Muscle of leg (tissue), 11 donors: ENCODE results near the gene MED25. TPM values are rescaled to one million over a fixed set of nuclear protein-coding genes. Genes with fewer than 3 reads are reported as not detected.
A peak's percentile ranks its signal among the peaks of the same experiment; 100 is the strongest.

ENCODE experiments used
- DNase-seq: peaks from one replicate; pipeline ENCODE4 v3.0.0; 2013
- H3K27ac ChIP-seq: one replicate; pipeline ENCODE4 v1.5.1; 2013; ENCODE audit warnings: mild to moderate bottlenecking, low read length, control low read depth
- H3K27me3 ChIP-seq: one replicate; pipeline ENCODE4 v1.6.1; 2013; ENCODE audit warnings: low read length; ENCODE audit not compliant: control insufficient read depth, insufficient read depth
- H3K36me3 ChIP-seq: one replicate; pipeline ENCODE4 v1.6.1; 2013; ENCODE audit warnings: low read length; ENCODE audit not compliant: control insufficient read depth, insufficient read depth
- H3K4me1 ChIP-seq: one replicate; pipeline ENCODE4 v1.6.1; 2013; ENCODE audit warnings: low read length; ENCODE audit not compliant: control insufficient read depth, insufficient read depth
- H3K4me3 ChIP-seq: one replicate; pipeline ENCODE4 v1.5.1; 2013; ENCODE audit warnings: low read length, control low read depth
- H3K9me3 ChIP-seq: replicated peaks from 2 replicates; pipeline ENCODE4 v1.6.1; 2013; ENCODE audit warnings: low read depth, low read length; ENCODE audit not compliant: control insufficient read depth
- WGBS: methylation state at CpG from one replicate; pipeline ENCODE4 v1.1.5; 2013; ENCODE audit warnings: missing lambda C conversion rate; ENCODE audit not compliant: insufficient coverage; 5-methylcytosine and 5-hydroxymethylcytosine counted together
- polyA plus RNA-seq, 8 donors: library from polyadenylated mRNA; unstranded; fragments of 120-200 nt; gene quantifications; one replicate each; pipeline versions ENCODE4 v1.2.1 to v1.2.3, GENCODE V29; 2013; ENCODE audit warnings: inconsistent platforms in 1 of 8, low replicate concordance in 1 of 8; ENCODE audit not compliant: insufficient read length in 8 of 8, insufficient read depth in 1 of 8
- total RNA-seq: library from RNA; stranded (reverse); fragments of 120-200 nt; gene quantifications from one replicate; pipeline ENCODE4 v1.2.4, GENCODE V29; 2013

The MED25 gene
- total and polyA plus RNA-seq, 9 donors, result 9.6 to 41.0 (median 34.0) TPM

GRCh38 chr19:49805822-49806619 lies 12.1 kb upstream of the MED25 start:
- H3K4me1 ChIP-seq, result peaks cover 34% of the 10 kb centered on the region
- WGBS, result 87% methylated on average over 16 of the region's 20 CpGs
- H3K4me3 ChIP-seq, result no peak overlapping the region
- peak; percentile 27 for DNase-seq
- H3K27ac ChIP-seq, result no peak overlapping the region
- H3K9me3 ChIP-seq, result no peaks in the 10 kb centered on the region
- peaks cover 47% of the 10 kb centered on the region for H3K36me3 ChIP-seq
- H3K27me3 ChIP-seq, result no peaks in the 10 kb centered on the region

DNA sequence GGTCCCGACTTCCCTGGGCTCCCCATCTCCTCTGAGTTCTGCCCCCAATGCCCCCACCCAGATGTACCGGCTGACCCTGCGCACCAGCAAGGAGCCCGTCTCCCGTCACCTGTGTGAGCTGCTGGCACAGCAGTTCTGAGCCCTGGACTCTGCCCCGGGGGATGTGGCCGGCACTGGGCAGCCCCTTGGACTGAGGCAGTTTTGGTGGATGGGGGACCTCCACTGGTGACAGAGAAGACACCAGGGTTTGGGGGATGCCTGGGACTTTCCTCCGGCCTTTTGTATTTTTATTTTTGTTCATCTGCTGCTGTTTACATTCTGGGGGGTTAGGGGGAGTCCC lies 11.5 kb upstream of the MED25 start:
- Histone ChIP-seq H3K4me1 (peaks cover 30% of the 10 kb centered on the region), H3K4me3 (no peak overlapping the region), H3K27me3 (no peaks in the 10 kb centered on the region), H3K9me3 (no peaks in the 10 kb centered on the region), H3K27ac (no peak overlapping the region), H3K36me3 (peaks cover 44% of the 10 kb centered on the region)
- WGBS, result 80% methylated on average over 6 of the region's 8 CpGs
- DNase-seq, result no peak

DNA sequence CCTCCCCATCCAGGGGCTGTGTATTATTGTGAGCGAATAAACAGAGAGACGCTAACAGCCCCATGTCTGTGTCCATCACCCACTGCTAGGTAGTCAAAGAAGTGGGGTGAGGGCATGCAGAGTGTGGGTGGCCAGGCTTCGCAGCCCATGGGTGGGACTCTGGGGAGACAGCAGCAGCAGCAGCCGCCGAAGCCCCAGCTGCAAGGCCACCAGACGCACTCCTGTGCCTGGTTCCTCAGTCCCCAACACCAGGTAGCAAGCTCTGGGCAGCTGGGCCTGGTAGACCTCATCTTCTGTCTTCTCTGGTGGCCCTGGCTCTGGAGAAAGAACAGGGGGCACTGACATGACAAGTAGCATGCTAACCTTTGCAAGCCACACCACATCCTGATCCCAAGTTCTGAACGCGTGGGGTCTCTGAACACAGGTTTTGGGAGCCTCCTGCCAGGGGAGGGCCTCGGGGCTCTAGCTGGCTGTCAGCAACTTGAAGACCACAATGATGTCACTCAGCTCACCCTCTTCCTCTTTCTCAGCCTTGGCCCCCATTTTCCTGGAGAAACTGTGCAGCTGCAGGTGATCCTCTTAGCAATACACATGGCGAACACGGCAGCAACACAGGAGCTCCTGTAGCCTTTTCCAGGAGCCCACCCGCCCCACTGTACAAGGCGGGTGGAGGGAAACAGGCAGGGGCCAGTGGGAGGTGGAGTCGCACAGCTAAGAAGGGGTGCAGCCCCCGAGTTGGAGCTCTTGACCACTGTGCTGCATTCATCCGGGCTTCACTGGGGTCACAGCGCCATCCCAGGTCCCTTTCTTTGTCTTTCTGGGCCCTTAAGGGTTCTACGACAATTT lies 10.8 kb upstream of the MED25 start:
- peak; percentile 50 for DNase-seq
- peaks cover 28% of the 10 kb centered on the region for H3K4me1 ChIP-seq
- H3K27me3 ChIP-seq, result no peaks in the 10 kb centered on the region
- WGBS, result 74% methylated on average over 15 of the region's 18 CpGs
- peaks cover 44% of the 10 kb centered on the region for H3K36me3 ChIP-seq
- no peaks in the 10 kb centered on the region for H3K9me3 ChIP-seq
- H3K4me3 ChIP-seq, result no peak overlapping the region
- H3K27ac ChIP-seq, result no peak overlapping the region

DNA sequence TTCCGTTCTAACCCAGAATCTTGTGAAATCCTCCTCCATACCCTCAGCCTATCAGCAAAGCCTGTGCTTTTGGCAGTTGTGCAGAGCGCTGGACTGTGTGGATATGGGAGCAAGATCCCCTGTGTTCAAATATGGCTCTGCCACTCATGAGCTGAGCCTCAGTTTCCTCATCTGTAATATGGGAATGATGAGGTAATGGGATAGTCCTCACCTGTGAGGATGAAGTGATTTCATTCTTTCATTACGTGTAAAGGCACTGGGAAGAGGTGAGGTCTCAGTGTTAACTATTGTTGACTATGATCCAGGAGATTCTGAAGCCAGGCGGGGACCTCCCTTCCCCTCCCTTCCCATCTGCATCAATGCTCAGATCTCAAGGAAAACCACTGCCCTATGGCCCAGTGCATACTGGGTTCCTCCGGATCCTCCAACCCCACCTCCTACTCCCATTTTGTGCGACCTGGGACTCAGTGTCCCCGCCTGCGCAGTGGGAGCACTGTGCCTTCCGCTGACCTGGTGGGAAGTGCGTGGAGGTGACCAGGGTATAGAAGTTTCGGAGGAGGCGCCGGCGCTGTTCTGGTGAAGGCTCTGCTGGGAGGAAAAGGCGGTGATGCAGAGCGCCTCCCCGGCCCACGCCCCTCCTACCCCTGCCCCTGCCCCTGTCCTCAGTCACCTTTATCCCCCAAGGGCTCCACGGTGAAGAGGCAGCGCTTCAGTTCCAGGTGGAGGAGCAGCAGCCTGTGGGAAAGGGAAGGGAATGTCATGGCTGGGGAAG lies 10.0 kb upstream of the MED25 start:
- WGBS, result 80% methylated on average over 1 of the region's 20 CpGs
- peaks cover 28% of the 10 kb centered on the region for H3K4me1 ChIP-seq
- no peaks in the 10 kb centered on the region for H3K9me3 ChIP-seq
- H3K36me3 ChIP-seq, result peaks cover 38% of the 10 kb centered on the region
- H3K27me3 ChIP-seq, result no peaks in the 10 kb centered on the region
- DNase-seq, result peak; percentile 34
- no peak overlapping the region for H3K4me3 ChIP-seq
- peak overlapping the region; percentile 74 for H3K27ac ChIP-seq

DNA sequence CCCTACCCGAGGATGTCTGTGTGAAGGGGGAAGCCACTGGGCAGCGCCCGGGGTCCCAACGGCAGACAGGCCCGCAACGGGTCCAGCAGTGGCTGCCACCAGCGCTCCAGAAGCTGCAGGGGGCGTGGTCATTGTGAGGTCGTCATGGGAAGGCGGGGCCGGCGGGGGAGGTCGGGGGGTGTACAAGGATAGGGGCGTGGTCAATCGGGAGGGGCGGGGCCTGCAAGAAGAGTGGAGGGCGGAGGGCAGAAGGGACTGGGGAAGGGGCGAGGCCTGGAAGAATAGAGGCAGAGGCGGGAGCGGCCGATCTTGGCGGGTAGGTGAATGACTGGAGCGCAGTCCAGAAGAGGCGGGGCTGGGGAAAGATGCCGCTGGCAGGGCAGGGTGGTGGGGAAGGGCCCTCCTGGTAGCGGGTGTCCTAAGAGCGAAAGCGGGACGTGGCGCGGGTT lies 9.4 kb upstream of the MED25 start:
- Histone ChIP-seq H3K9me3 (no peaks in the 10 kb centered on the region), H3K4me1 (peaks cover 27% of the 10 kb centered on the region), H3K27me3 (no peaks in the 10 kb centered on the region), H3K27ac (peak overlapping the region; percentile 88), H3K36me3 (peaks cover 32% of the 10 kb centered on the region), H3K4me3 (peak overlapping the region; percentile 81)
- 3% methylated on average over 30 of the region's 31 CpGs for WGBS
- DNase-seq, result peak; percentile 93

GRCh38 chr19:49809160-49809940 lies 8.7 kb upstream of the MED25 start:
- peak overlapping the region; percentile 88 for H3K27ac ChIP-seq
- 9% methylated on average over 31 of the region's 50 CpGs for WGBS
- DNase-seq, result peak; percentile 54
- H3K27me3 ChIP-seq, result no peaks in the 10 kb centered on the region
- H3K9me3 ChIP-seq, result no peaks in the 10 kb centered on the region
- peaks cover 27% of the 10 kb centered on the region for H3K36me3 ChIP-seq
- peak overlapping the region; percentile 81 for H3K4me3 ChIP-seq
- peaks cover 27% of the 10 kb centered on the region for H3K4me1 ChIP-seq

GRCh38 chr19:49809941-49810389 lies 8.1 kb upstream of the MED25 start:
- Histone ChIP-seq H3K27ac (peak overlapping the region; percentile 88), H3K4me3 (no peak overlapping the region), H3K27me3 (no peaks in the 10 kb centered on the region), H3K36me3 (peaks cover 22% of the 10 kb centered on the region), H3K9me3 (no peaks in the 10 kb centered on the region), H3K4me1 (peaks cover 27% of the 10 kb centered on the region)
- 75% methylated on average over 4 of the region's 5 CpGs for WGBS
- DNase-seq, result no peak

DNA sequence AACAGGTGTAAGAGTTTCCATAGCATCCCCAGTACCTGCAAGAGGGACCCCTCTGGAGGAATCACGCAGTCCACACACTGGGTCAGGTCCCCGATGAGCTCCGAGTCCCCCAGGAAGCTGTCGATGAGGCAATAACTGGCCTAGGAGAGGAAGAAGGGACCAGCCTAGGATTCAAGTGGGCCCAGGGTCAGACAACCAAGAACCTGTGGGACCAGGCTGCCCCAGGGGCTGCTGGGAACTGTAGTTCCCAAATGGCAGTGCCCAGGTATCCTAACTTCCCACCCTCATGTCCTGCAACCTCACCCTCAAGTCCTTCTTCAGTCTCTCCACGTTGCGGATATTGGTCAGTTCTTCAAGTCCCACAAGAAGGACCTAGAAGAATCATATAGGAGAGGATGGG lies 6.8 kb upstream of the MED25 start:
- H3K27me3 ChIP-seq, result no peaks in the 10 kb centered on the region
- H3K27ac ChIP-seq, result no peak overlapping the region
- WGBS, result 95% methylated on average over 5 of the region's 6 CpGs
- H3K9me3 ChIP-seq, result no peaks in the 10 kb centered on the region
- peak; percentile 20 for DNase-seq
- H3K4me3 ChIP-seq, result no peak overlapping the region
- H3K4me1 ChIP-seq, result peaks cover 29% of the 10 kb centered on the region
- H3K36me3 ChIP-seq, result peaks cover 11% of the 10 kb centered on the region

DNA sequence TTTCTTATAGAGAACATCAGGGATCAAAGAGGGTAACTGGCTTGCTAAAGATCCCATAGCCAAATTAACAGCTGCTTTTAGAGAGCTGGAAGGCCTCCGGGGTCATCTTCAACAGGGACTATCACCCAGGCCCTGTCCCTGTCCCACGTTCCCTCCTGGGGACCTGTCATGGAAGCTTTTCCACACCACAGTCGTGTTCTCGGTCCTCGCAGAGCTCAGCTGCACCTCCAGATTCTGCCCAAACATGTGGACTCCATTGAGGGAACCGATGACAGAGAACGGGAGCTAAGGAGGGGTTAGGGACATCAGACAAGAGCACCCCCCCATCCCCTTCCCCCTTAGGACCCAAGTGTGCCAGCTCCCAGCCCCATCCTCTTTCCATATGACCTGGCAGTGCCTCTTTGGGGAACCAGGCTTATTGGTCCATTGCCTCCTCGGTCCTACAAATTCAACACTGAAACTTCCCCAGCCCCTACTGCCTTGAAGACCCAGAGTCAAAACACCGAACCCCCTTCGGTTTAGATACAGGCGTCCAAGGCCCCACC lies 5.6 kb upstream of the MED25 start:
- H3K27ac ChIP-seq, result peak overlapping the region; percentile 99
- H3K27me3 ChIP-seq, result no peaks in the 10 kb centered on the region
- WGBS, result 29% methylated on average over 8 of the region's 11 CpGs
- H3K4me1 ChIP-seq, result peaks cover 35% of the 10 kb centered on the region
- H3K36me3 ChIP-seq, result no peaks in the 10 kb centered on the region
- no peaks in the 10 kb centered on the region for H3K9me3 ChIP-seq
- no peak for DNase-seq
- peak overlapping the region; percentile 86 for H3K4me3 ChIP-seq
